Activated CD4-positive, alpha-beta T cell treated with anti-CD3 and anti-CD28 coated beads, Interleukin-2, amount 10 ng/mL, durations not matched to agents 24 days and 14 days (primary cell): ENCODE results near the gene SEC16B. TPM values are rescaled to one million over a fixed set of nuclear protein-coding genes. Genes with fewer than 3 reads are reported as not detected.

ENCODE experiments used
- total RNA-seq: library from RNA; stranded (reverse); gene quantifications from 2 replicates; pipeline ENCODE4 v1.2.3, GENCODE V29; 2022

The SEC16B gene
- total RNA-seq, 1 donor from 2014 or later: not detected

Other genes starting within 250 kb of the SEC16B start
- not detected in 2 replicates for gene RASAL2, start 124.0 kb upstream of the SEC16B start, total RNA-seq